Mesenchymal stem cell (in vitro differentiated cells and primary cell): Measurements from ENCODE around the gene HMGB3.

ENCODE experiments used
- DNase-seq: peaks from one replicate; pipeline ENCODE4 v3.0.0-alpha.2; 2013
- H2AFZ ChIP-seq: one replicate; pipeline ENCODE4 v1.6.1; 2013; ENCODE audit warnings: low read depth, mild to moderate bottlenecking, control low read depth, inconsistent platforms, low read length, moderate library complexity
- H2AK5ac ChIP-seq: 2 replicates; pipeline ENCODE4 v1.6.1; 2013; ENCODE audit warnings: low read length, moderate library complexity, mild to moderate bottlenecking, inconsistent platforms; ENCODE audit not compliant: severe bottlenecking
- H2BK120ac ChIP-seq: one replicate; pipeline ENCODE4 v1.6.1; 2013; ENCODE audit warnings: low read depth, mild to moderate bottlenecking, inconsistent platforms, low read length, moderate library complexity
- H2BK12ac ChIP-seq, 2 experiments: one replicate each; pipeline ENCODE4 v1.6.1; 2013; ENCODE audit warnings: inconsistent platforms in 2 of 2, low read length in 2 of 2, mild to moderate bottlenecking in 2 of 2, moderate library complexity in 2 of 2, control low read depth in 1 of 2
- H2BK15ac ChIP-seq: one replicate; pipeline ENCODE4 v1.6.1; 2013; ENCODE audit warnings: mild to moderate bottlenecking, low read depth, inconsistent platforms; ENCODE audit not compliant: poor library complexity, severe bottlenecking
- H2BK5ac ChIP-seq: 2 replicates; pipeline ENCODE4 v1.6.1; 2013; ENCODE audit warnings: low read depth, mild to moderate bottlenecking, low read length, control low read depth, inconsistent platforms; ENCODE audit not compliant: poor library complexity, severe bottlenecking
- H3K14ac ChIP-seq, 2 experiments: one replicate each; pipeline ENCODE4 v1.6.1; 2013; ENCODE audit warnings: inconsistent platforms in 2 of 2, low read length in 2 of 2, control low read depth in 1 of 2, mild to moderate bottlenecking in 1 of 2, moderate library complexity in 1 of 2
- H3K18ac ChIP-seq, 2 experiments: one replicate each; pipeline ENCODE4 v1.6.1; 2013; ENCODE audit warnings: inconsistent platforms in 2 of 2, low read length in 2 of 2, control low read depth in 1 of 2, low read depth in 1 of 2, mild to moderate bottlenecking in 1 of 2
- H3K23ac ChIP-seq, 2 experiments: one replicate each; pipeline ENCODE4 v1.6.1; 2013; ENCODE audit warnings: inconsistent platforms in 2 of 2, low read length in 2 of 2, mild to moderate bottlenecking in 2 of 2, moderate library complexity in 2 of 2, control low read depth in 1 of 2
- H3K27ac ChIP-seq: 2 replicates; pipeline ENCODE4 v1.5.1; 2013; ENCODE audit warnings: mild to moderate bottlenecking, moderate library complexity, low read length, control low read depth, inconsistent platforms; ENCODE audit not compliant: poor library complexity, severe bottlenecking
- H3K27me3 ChIP-seq, 2 experiments: 2 replicates each; pipeline versions ENCODE4 v1.6.1 to v1.7.0; 2013; ENCODE audit warnings: low read length in 2 of 2, mild to moderate bottlenecking in 2 of 2, moderate library complexity in 2 of 2, control low read depth in 1 of 2, inconsistent platforms in 1 of 2; ENCODE audit not compliant: control insufficient read depth in 1 of 2, insufficient read depth in 1 of 2
- H3K36me3 ChIP-seq, 2 experiments: 2 replicates each; pipeline versions ENCODE4 v1.6.1 to v1.7.0; 2013; ENCODE audit warnings: low read length in 2 of 2, control low read depth in 1 of 2, inconsistent platforms in 1 of 2, low read depth in 1 of 2, mild to moderate bottlenecking in 1 of 2; ENCODE audit not compliant: insufficient read depth in 2 of 2, control insufficient read depth in 1 of 2
- H3K4ac ChIP-seq, 2 experiments: one replicate each; pipeline ENCODE4 v1.6.1; 2013; ENCODE audit warnings: inconsistent platforms in 2 of 2, low read length in 2 of 2, mild to moderate bottlenecking in 2 of 2, moderate library complexity in 2 of 2, control low read depth in 1 of 2, low read depth in 1 of 2
- H3K4me1 ChIP-seq: 2 replicates; pipeline ENCODE4 v1.6.1; 2013; ENCODE audit warnings: low read depth, low read length, control low read depth; ENCODE audit not compliant: control insufficient read depth, insufficient read depth
- H3K4me2 ChIP-seq: 2 replicates; pipeline ENCODE4 v1.6.1; 2013; ENCODE audit warnings: low read length, mild to moderate bottlenecking, inconsistent platforms; ENCODE audit not compliant: poor library complexity, severe bottlenecking
- H3K4me3 ChIP-seq, 2 experiments: 2 replicates each; pipeline versions ENCODE4 v1.5.1 to v1.7.0; 2013; ENCODE audit warnings: low read length in 2 of 2, mild to moderate bottlenecking in 2 of 2, control low read depth in 1 of 2, low read depth in 1 of 2; ENCODE audit not compliant: insufficient read depth in 1 of 2
- H3K79me1 ChIP-seq: replicated peaks from 2 replicates; pipeline ENCODE4 v1.6.1; 2013; ENCODE audit warnings: mild to moderate bottlenecking, control low read depth, low read length, inconsistent platforms; ENCODE audit not compliant: poor library complexity, severe bottlenecking
- H3K9ac ChIP-seq: 2 replicates; pipeline ENCODE4 v1.7.0; 2013; ENCODE audit warnings: mild to moderate bottlenecking, low read length, moderate library complexity
- H3K9me3 ChIP-seq: 2 replicates; pipeline ENCODE4 v1.7.0; 2013; ENCODE audit warnings: mild to moderate bottlenecking, low read length; ENCODE audit not compliant: control insufficient read depth
- H4K8ac ChIP-seq: one replicate; pipeline ENCODE4 v1.6.1; 2013; ENCODE audit warnings: inconsistent platforms, mild to moderate bottlenecking, low read length, moderate library complexity
- H4K91ac ChIP-seq: one replicate; pipeline ENCODE4 v1.6.1; 2013; ENCODE audit warnings: mild to moderate bottlenecking, low read length, inconsistent platforms
- WGBS: methylation state at CpG from one replicate; pipeline ENCODE4 v1.1.7; 2013; ENCODE audit warnings: mixed read lengths; 5-methylcytosine and 5-hydroxymethylcytosine counted together

HMGB3 gene

DNA sequence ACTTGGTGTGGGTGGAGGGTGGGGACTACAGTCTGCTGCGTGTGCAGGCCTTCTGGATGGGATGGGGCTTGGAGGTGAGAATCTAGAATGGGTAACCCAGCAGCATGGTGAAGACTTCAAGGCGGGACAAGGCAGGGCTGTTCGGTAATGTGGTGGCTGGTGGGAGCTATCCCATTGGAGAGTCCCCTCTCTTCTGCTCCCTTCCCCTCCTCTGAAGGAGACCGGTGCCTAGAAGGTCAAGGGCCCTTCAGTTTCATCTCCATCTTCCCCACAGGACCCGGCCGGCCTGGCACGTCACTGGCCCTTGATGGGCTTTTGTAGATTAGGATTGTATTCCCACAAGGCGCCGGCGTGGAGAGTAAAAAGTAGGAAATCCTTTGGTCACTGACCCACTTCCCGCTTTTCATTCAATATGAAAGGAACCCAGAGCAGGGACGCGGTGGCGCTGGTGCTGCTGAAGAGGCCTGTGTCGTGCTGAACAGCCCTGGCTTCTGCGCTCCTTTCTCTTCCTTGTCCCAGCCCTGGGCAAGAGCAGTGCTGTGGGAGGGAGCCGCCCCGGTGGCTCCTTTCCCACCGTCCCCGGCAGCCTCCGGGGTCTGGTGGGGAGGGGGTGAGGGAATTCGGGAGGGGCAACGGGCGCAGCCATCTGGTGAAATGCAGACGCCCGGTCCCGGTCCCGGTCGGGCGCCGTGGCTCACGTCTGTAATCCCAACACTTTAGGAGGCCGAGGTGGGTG lies 7.3 kb upstream of the HMGB3 start:
- Histone ChIP-seq H2AK5ac (no peak overlapping the region), H3K27ac (no peak overlapping the region), H2BK120ac (no peak overlapping the region), H3K9me3 (no peaks in the 10 kb centered on the region), H3K4me1 (no peaks in the 10 kb centered on the region), H3K14ac (no peak overlapping the region), H2BK15ac (no peak overlapping the region), H3K4me3 (no peak overlapping the region), H3K36me3 (no peaks in the 10 kb centered on the region), H2AFZ (no peak overlapping the region), H3K9ac (no peak overlapping the region), H3K27me3 (no peaks in the 10 kb centered on the region), H2BK12ac (no peak overlapping the region), H3K79me1 (no peaks in the 10 kb centered on the region), H3K18ac (no peak overlapping the region), H3K23ac (no peak overlapping the region), H4K8ac (no peak overlapping the region), H4K91ac (no peak overlapping the region), H2BK5ac (no peak overlapping the region), H3K4ac (no peak overlapping the region), H3K4me2 (no peak overlapping the region)
- 78% methylated on average over 11 of the region's 33 CpGs for WGBS
- DNase-seq: no peak

DNA sequence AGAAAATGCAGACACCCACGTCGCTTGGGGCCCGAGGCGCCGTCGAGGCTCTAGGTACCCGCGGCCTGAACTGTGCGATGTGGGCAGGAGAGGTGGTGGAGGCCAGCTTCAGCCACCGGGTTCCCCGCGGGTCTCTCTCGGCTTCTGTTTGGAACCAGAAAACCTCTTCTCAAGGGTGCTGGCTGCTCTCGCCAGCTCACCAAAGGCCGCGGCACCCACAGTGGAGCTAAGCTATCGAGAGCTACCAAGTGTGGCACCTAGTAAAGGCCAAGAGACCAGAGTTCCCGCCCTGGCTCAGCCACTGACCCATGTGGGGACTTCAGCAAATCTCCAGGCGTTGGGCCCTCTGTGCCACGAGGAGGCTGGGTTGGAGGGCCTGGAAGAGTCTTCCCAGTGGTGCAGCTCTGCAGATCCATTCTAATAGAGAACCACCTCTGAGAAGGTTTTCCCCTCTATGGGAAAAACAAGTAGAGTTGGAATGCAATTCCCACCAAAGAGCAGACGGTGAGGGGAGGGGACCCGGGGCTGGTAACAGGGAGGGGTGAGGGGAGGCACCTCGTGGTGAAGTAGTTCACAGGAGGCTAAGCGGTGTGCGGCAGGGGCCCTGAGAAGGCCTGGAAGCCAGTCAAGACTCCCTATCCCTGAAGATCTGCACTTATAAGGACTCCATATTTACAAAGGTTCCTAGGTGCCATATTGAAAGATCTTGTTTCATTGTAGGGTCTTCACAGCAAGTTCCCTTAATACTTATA lies 5.5 kb upstream of the HMGB3 start:
- Histone ChIP-seq H3K4me2 (no peak overlapping the region), H3K79me1 (no peaks in the 10 kb centered on the region), H2BK15ac (no peak overlapping the region), H2BK12ac (no peak overlapping the region), H3K23ac (no peak overlapping the region), H2BK120ac (no peak overlapping the region), H3K4me3 (no peak overlapping the region), H3K36me3 (no peaks in the 10 kb centered on the region), H2AK5ac (no peak overlapping the region), H3K9ac (no peak overlapping the region), H2AFZ (no peak overlapping the region), H3K18ac (no peak overlapping the region), H4K8ac (no peak overlapping the region), H3K9me3 (no peaks in the 10 kb centered on the region), H2BK5ac (no peak overlapping the region), H3K14ac (no peak overlapping the region), H3K4ac (no peak overlapping the region), H3K27me3 (no peaks in the 10 kb centered on the region), H4K91ac (no peak overlapping the region), H3K27ac (no peak overlapping the region), H3K4me1 (no peaks in the 10 kb centered on the region)
- DNase-seq: no peak
- WGBS: 97% methylated on average over 20 of the region's 25 CpGs

DNA sequence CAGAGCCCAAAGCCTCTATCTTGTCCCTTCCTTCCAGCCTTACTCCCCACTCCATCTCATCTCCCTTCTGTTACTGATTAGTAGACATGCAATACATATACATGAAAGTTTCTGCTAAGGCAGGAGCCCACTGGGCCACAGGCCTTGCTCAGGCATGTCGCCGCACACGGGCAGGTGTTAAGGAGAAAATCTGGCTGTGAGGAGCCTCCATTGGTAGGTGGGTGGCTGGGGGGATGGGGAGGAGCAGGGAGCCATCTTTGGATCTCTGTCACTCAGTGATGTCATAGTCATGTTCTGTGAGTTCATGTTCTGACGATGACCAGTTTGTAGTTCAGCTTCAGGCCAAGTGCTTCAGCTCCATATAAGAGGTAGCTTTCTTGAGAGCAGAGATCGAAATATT lies 2.9 kb upstream of the HMGB3 start:
- Histone ChIP-seq H2BK5ac (no peak overlapping the region), H2BK15ac (no peak overlapping the region), H3K27ac (no peak overlapping the region), H2AK5ac (no peak overlapping the region), H4K91ac (no peak overlapping the region), H3K9ac (no peak overlapping the region), H4K8ac (no peak overlapping the region), H3K36me3 (no peaks in the 10 kb centered on the region), H3K4me3 (no peak overlapping the region), H2AFZ (no peak overlapping the region), H3K27me3 (no peaks in the 10 kb centered on the region), H3K23ac (no peak overlapping the region), H3K4me2 (no peak overlapping the region), H3K4ac (no peak overlapping the region), H3K4me1 (no peaks in the 10 kb centered on the region), H3K9me3 (no peaks in the 10 kb centered on the region), H3K18ac (no peak overlapping the region), H2BK120ac (no peak overlapping the region), H2BK12ac (no peak overlapping the region), H3K79me1 (no peaks in the 10 kb centered on the region), H3K14ac (no peak overlapping the region)
- DNase-seq: no peak
- WGBS: 94% methylated on average over 5 of the region's 5 CpGs

DNA sequence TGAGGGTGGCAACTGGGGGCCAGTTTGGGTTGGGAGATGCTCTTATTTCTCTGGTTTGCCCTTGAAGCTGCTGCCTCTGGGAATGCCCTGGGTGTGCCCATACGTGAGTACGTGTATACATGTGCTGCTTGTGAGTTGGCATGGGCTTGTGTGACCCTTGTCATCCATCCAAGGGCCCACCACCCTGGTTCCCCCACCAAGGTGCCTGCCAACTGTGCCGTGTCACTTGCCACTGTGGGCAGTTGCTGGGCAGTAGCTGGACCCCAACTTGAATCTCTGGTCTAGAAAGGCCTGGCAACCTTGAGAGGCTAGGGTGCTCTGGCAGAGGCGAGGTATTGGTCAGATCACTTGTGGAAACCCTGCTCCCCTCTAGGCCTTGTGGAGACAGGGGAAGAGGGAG lies 2.4 kb upstream of the HMGB3 start:
- no peaks in the 10 kb centered on the region for H3K9me3 ChIP-seq
- no peak overlapping the region for H2AFZ ChIP-seq
- WGBS: 89% methylated on average over 2 of the region's 4 CpGs
- H2BK120ac ChIP-seq: no peak overlapping the region
- no peak overlapping the region for H3K4me2 ChIP-seq
- no peak overlapping the region for H2BK5ac ChIP-seq
- H3K14ac ChIP-seq: no peak overlapping the region
- H2BK12ac ChIP-seq: no peak overlapping the region
- no peaks in the 10 kb centered on the region for H3K79me1 ChIP-seq
- no peak overlapping the region for H4K8ac ChIP-seq
- no peak overlapping the region for H3K27ac ChIP-seq
- no peak overlapping the region for H2BK15ac ChIP-seq
- H3K9ac ChIP-seq: no peak overlapping the region
- H3K36me3 ChIP-seq: no peaks in the 10 kb centered on the region
- no peak for DNase-seq
- H3K4me3 ChIP-seq: no peak overlapping the region
- H3K18ac ChIP-seq: no peak overlapping the region
- H3K27me3 ChIP-seq: no peaks in the 10 kb centered on the region
- no peak overlapping the region for H3K23ac ChIP-seq
- H2AK5ac ChIP-seq: no peak overlapping the region
- H3K4ac ChIP-seq: no peak overlapping the region
- no peak overlapping the region for H4K91ac ChIP-seq
- no peaks in the 10 kb centered on the region for H3K4me1 ChIP-seq
